ENCODE data around the gene IMPDH1.

DNA sequence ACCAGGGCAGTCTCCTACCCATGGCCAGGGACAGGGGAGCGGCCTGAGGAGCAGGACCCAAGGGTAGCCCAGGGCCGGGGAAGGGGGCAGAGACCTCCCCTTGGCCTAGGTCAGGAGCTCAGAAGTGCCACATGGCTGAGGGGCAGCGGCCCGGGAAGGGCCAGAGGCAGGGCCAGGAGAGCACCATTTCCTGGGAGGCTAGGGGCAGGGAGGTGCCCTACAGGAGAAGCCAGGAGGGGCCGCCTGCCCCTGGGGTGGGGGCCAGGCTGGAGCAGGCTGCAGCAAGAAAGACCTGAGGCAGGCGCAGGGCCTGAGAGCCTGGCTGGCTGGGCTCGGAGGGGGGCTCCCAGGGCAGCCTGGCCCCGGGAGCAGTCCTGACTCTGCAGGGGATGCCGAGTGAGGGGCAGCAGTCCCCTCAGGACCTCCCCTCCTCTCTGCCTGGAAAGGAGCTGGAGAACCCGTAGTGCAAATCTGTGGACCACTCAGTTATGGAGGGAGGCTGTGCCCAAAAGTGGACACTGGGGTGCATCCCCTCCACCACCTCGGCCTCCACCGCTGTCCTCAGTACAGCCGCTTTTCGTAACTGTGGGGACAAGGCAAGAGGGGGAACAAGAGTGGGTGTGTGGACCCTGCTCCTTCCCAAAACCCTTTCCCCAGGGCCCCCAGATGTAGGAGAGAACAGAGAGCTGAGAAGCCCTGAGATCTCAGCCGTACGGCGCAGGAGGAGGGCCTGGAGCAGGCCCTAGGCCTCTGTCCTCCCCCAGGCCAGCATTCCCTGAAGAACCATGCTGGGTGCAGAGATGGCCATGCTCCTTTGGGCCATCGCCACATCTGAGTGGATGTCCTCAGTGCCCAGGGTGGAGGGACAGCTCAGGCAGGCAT lies 17.1 kb downstream of the IMPDH1 start:
- TF ChIP-seq, protein P1, sequence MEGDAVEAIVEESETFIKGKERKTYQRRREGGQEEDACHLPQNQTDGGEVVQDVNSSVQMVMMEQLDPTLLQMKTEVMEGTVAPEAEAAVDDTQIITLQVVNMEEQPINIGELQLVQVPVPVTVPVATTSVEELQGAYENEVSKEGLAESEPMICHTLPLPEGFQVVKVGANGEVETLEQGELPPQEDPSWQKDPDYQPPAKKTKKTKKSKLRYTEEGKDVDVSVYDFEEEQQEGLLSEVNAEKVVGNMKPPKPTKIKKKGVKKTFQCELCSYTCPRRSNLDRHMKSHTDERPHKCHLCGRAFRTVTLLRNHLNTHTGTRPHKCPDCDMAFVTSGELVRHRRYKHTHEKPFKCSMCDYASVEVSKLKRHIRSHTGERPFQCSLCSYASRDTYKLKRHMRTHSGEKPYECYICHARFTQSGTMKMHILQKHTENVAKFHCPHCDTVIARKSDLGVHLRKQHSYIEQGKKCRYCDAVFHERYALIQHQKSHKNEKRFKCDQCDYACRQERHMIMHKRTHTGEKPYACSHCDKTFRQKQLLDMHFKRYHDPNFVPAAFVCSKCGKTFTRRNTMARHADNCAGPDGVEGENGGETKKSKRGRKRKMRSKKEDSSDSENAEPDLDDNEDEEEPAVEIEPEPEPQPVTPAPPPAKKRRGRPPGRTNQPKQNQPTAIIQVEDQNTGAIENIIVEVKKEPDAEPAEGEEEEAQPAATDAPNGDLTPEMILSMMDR (IDR thresholded peaks at IDR 0.05; ENCODE audit: poor library complexity): no peak
- TF ChIP-seq EZH2 (IDR thresholded peaks at IDR 0.05; ENCODE audit: borderline replicate concordance): no peak
